Right atrium auricular region (tissue), 2 donors: ENCODE data around the gene NTNG1. TPM values are rescaled to one million over a fixed set of nuclear protein-coding genes. Genes with fewer than 3 reads are reported as not detected.

ENCODE experiments used
- DNase-seq: peaks from one replicate; pipeline ENCODE4 v3.0.0-alpha.2; 2019; ENCODE audit warnings: low spot score
- H3K27ac ChIP-seq, 2 donors: fragments of 200-600 bp; sonication (generic); 1 replicate in 1 of 2; 2 replicates in 1 of 2; pipeline ENCODE4 v1.5.1; 2016 to 2019
- H3K27me3 ChIP-seq, 2 donors: fragments of 200-600 bp; sonication (generic); one replicate each; pipeline versions ENCODE4 v1.5.1 to v1.6.0; 2017 to 2019
- H3K36me3 ChIP-seq: fragments of 200-600 bp; sonication (generic); one replicate; pipeline ENCODE4 v1.5.1; 2016
- H3K4me1 ChIP-seq, 2 donors: fragments of 200-600 bp; sonication (generic); one replicate each; pipeline versions ENCODE4 v1.5.1 to v1.6.0; 2017 to 2019
- H3K4me3 ChIP-seq, 2 donors: fragments of 200-600 bp; sonication (generic); 1 replicate in 1 of 2; 2 replicates in 1 of 2; pipeline ENCODE4 v1.5.1; 2017 to 2019; ENCODE audit warnings: mild to moderate bottlenecking in 1 of 2, moderate library complexity in 1 of 2
- H3K9me3 ChIP-seq, 2 donors: fragments of 200-600 bp; sonication (generic); one replicate each; pipeline ENCODE4 v1.5.1; 2019
- total RNA-seq, 2 donors: library from RNA; depleted of rRNA; stranded (reverse); fragments of >200 nt; gene quantifications; one replicate each; pipeline ENCODE4 v1.1.0, GENCODE V29; 2016
- TF ChIP-seq, protein P1 (sequence below), 2 donors: fragments of 200-600 bp; sonication (generic); IDR thresholded peaks; one replicate each; pipeline ENCODE4 v1.5.1; 2019; ENCODE audit warnings: antibody characterized with exemption in 2 of 2

The NTNG1 gene
- total RNA-seq, 2 donors from 2014 or later = 1.8 to 2.6 TPM

DNA sequence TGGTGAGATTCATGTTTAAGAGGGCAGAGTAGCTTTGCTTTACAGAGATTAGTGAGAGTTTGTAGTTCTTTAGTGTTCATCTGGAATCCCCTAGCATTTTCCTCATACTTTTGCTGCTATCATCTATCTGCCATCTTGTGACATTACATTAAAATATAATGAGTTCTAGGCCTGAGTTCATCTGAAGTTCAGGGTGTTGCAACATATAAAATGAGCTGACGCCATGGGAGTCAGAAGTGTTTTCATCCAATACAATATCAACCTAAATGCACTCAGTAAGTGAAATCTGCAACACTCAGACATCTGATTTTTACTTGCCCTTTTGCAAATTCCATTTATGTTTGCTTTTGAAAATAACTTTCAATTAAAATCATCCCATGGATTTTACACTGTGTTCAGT is 153.8 kb downstream of the NTNG1 start:
- Histone ChIP-seq H3K27ac (no peak overlapping the region), H3K36me3 (no peaks in the 10 kb centered on the region), H3K9me3 (no peaks in the 10 kb centered on the region), H3K4me1 (no peaks in the 10 kb centered on the region), H3K27me3 (no peaks in the 10 kb centered on the region), H3K4me3 (no peak overlapping the region)
- no peak for DNase-seq
- TF ChIP-seq, protein P1, sequence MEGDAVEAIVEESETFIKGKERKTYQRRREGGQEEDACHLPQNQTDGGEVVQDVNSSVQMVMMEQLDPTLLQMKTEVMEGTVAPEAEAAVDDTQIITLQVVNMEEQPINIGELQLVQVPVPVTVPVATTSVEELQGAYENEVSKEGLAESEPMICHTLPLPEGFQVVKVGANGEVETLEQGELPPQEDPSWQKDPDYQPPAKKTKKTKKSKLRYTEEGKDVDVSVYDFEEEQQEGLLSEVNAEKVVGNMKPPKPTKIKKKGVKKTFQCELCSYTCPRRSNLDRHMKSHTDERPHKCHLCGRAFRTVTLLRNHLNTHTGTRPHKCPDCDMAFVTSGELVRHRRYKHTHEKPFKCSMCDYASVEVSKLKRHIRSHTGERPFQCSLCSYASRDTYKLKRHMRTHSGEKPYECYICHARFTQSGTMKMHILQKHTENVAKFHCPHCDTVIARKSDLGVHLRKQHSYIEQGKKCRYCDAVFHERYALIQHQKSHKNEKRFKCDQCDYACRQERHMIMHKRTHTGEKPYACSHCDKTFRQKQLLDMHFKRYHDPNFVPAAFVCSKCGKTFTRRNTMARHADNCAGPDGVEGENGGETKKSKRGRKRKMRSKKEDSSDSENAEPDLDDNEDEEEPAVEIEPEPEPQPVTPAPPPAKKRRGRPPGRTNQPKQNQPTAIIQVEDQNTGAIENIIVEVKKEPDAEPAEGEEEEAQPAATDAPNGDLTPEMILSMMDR (IDR thresholded peaks at IDR 0.05) = no peak

DNA sequence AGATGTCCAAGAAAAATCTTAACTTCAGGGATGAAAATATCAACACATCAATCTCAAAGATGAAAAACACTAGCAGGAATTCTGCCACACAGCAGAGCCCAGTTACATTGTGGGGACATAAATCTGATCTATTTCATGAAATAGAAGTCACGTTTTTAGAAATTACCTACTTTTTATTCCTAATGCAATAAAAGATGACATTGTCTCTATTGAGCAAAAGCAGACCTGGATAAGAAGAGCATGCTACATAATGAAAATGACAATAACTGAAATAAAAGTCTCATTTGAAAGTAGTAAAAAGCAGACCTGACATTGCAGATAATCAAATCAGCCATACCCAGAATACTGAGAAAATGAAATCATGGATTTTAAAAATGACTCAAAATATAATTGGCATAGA is 156.8 kb downstream of the NTNG1 start:
- no peaks in the 10 kb centered on the region for H3K36me3 ChIP-seq

DNA sequence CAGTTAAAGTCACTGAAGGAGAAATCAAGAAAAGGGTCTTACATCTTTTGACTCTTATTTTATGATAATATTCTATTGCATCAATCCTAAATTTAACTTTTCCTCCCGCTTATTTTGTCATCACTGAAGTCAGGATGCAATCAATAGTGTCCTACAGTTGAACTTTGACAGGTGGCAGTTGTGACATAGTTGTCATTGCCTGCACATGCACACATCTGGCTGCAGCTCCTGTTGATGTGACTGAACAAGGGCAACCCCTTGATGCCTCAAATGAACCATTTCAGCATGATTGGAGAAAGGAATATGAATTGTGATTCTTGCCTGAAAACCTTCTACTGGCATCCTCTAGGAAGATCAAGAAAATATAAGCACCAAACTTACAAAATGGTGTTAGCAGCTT is 157.7 kb downstream of the NTNG1 start:
- Histone ChIP-seq H3K4me1 (no peaks in the 10 kb centered on the region), H3K27ac (no peak overlapping the region), H3K4me3 (no peak overlapping the region), H3K27me3 (no peaks in the 10 kb centered on the region), H3K36me3 (no peaks in the 10 kb centered on the region), H3K9me3 (no peaks in the 10 kb centered on the region)
- TF ChIP-seq, protein P1 (IDR thresholded peaks at IDR 0.05) = no peak
- DNase-seq = no peak

More for the DNA sequence above, 156.8 kb downstream of the NTNG1 start:
- H3K4me3 ChIP-seq = no peak overlapping the region
- TF ChIP-seq, protein P1 (IDR thresholded peaks at IDR 0.05) = no peak
- H3K27ac ChIP-seq = no peak overlapping the region
- no peaks in the 10 kb centered on the region for H3K9me3 ChIP-seq
- H3K4me1 ChIP-seq = no peaks in the 10 kb centered on the region
- DNase-seq = no peak
- no peaks in the 10 kb centered on the region for H3K27me3 ChIP-seq

DNA sequence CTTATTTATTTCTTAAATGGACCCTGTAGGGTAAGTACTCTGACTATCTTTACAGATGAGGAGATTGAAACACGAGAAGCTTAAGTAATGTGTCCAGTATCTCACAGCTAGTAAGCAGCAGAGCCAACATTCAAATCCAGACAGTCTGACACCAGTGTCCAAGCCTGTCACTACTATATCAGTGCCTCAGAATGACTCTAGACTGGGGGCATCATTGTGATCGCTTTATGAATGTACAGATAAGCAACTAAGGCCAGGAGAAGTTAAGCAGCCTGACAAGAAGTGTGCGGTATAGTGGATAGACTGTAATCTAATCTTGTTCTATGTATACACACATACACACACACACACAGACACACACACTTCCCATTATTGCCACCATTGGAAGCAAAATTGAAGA is 158.7 kb downstream of the NTNG1 start:
- Histone ChIP-seq H3K9me3 (no peaks in the 10 kb centered on the region), H3K36me3 (no peaks in the 10 kb centered on the region), H3K27ac (no peak overlapping the region), H3K27me3 (no peaks in the 10 kb centered on the region), H3K4me1 (no peaks in the 10 kb centered on the region), H3K4me3 (no peak overlapping the region)
- DNase-seq = no peak
- TF ChIP-seq, protein P1 (IDR thresholded peaks at IDR 0.05) = no peak

DNA sequence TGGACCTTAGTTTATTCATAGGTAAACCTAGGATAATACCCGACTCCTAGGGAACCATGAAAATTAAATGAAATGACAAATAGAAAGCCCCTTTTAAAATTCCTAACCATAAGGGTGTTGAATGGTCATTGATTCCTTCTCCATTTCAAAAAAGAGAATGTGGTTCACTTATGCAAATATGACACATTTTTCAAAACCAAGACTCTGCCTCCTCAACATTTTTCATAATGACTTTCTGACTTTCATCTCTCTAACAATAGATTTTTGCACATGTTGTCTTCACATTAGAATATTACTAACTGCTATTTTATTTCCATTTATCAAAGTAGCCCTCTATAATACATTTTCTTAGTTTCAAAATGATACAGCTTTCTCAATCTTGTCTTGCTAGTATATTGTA is 169.1 kb downstream of the NTNG1 start:
- DNase-seq = no peak
- no peaks in the 10 kb centered on the region for H3K27me3 ChIP-seq
- H3K9me3 ChIP-seq = no peaks in the 10 kb centered on the region
- TF ChIP-seq, protein P1 (IDR thresholded peaks at IDR 0.05) = no peak
- H3K27ac ChIP-seq = no peak overlapping the region
- H3K36me3 ChIP-seq = no peaks in the 10 kb centered on the region
- H3K4me1 ChIP-seq = no peaks in the 10 kb centered on the region
- no peak overlapping the region for H3K4me3 ChIP-seq

DNA sequence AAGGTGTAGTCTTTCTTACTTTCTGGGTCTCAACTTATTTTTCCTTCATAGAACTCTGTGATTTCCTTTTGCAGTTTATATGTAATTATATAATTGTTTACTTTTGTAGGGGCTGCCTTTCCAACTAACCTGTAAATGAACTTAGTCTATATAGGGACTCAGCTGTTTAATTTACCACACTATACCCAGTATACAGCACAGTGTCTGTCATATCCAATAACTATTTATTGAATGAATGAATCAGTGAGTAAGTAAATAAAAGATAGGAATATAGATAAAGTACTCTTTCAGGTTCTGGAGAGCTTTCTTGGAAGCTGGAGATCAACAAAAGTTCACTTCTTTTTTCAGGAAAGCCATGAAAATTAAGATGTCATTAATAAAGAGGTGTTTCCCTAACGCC is 174.8 kb downstream of the NTNG1 start:
- Histone ChIP-seq H3K27ac (no peak overlapping the region), H3K9me3 (no peaks in the 10 kb centered on the region), H3K36me3 (no peaks in the 10 kb centered on the region), H3K4me1 (no peaks in the 10 kb centered on the region), H3K4me3 (no peak overlapping the region), H3K27me3 (no peaks in the 10 kb centered on the region)
- no peak for DNase-seq
- TF ChIP-seq, protein P1 (IDR thresholded peaks at IDR 0.05) = no peak
